Measurements from ENCODE around the gene NPBWR2.

DNA sequence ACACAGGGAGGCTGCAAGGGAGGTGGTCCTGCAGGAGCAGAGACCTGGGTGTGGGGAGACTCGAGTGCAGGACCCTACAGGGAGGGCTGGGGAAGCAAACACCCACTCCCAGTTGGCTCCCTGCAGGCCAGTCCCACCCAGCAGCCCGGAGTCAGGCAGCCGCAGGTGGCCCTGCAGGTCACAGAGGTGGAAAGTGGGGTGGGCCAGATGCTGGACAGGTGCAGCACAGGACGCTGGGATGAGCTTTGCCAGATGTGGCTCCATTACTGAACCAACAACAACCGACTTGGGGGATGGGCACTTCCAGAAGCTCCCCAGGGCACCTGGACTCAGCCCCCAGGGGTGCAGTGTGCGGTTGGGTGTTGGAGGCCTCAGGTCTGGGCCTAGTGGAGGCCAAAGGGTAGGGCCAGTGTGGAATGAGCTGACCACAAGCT is 30.2 kb upstream of the NPBWR2 start:
- TF ChIP-seq TAF1 (IDR thresholded peaks at IDR 0.05; ENCODE audit: borderline replicate concordance, insufficient read depth, low read length), result no peak
- TF ChIP-seq POLR2AphosphoS5 (IDR thresholded peaks at IDR 0.05; ENCODE audit: low read depth, low read length), result no peak
